ENCODE measurements around the gene SEC63.

The SEC63 gene

DNA sequence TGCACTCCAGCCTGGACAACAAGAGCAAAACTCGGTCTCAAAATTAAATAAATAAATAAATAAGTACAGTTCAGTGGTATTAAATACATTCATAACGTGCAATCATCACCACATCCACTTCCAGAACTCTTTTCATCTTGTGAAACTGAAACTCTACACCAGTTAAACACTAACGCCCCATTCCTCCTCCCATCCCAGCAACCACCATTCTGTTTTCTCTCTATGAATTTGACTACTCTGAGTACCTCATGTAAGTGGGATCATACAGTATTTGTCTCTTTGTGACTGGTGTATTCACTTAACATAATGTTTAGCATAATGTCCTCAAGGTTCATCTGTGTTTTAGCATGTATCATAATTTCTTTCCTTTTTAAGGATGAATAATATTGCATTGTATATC is 104.8 kb downstream of the SEC63 start:
- DNase-seq = no peak

DNA sequence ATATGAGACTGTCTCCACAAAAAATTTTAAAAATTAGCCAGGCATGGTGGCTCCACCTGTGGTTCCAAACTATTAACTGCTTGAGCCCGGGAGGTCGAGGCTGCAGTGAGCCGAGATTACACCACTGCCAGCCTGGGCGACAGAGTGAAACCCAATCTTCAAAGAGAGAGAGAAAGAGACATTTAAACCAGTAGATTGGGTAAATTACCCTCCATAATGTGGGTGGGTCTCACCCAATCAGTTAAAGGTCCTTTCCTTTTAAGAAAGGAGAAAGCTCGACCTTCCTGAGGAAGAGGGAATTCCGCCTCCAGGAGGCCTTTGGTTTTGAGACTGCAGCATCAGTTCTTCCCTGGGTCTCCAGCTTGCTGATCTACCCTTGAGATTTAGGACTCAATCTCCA is 108.7 kb downstream of the SEC63 start:
- no peak for DNase-seq

DNA sequence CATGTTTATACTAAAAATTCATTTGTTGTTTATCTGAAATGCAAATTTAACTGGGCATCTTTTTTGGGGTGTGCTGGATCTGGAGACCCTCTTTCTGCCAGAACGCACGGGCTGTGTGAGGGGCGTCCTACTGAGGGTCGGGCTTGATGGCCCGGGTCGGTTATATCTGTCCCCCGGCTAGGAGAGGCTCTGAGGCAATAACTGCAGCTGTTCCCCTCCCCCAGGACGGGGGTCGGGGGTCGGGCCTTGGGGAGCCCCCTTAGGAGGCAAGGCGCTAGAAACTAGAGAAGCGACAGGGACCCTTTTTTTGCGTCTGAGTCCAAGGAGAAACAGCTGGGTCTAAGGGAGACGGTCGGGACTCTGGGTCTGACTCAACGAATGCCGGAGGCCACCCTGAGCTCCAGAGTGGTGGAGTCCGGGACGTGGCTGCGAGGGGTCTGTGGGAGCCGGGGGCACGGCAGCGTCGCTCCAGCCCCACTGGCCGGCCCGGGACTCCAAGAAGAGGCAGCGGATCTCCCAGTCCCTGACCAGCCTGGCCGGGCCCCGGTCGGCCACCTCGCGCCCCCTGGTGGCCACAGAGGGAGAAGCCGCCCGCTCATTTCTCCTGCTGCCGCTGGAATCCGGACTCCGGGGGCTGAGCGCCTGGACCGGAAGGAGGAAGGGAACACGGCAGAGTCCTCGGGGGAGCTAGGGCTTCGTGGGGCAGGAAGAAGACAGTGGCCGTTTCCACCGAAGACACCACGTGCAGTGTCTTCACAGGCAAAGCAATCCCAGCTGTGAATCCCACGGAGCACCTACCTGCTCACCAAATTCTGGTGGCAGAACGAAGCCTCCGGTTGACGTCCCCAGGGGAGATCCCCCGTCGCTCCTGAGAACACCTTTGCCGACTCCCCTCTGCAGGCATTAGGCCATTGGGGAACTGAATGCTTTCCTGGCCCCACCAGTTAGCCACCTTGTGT is 109.9 kb downstream of the SEC63 start:
- DNase-seq = peak; percentile 62

DNA sequence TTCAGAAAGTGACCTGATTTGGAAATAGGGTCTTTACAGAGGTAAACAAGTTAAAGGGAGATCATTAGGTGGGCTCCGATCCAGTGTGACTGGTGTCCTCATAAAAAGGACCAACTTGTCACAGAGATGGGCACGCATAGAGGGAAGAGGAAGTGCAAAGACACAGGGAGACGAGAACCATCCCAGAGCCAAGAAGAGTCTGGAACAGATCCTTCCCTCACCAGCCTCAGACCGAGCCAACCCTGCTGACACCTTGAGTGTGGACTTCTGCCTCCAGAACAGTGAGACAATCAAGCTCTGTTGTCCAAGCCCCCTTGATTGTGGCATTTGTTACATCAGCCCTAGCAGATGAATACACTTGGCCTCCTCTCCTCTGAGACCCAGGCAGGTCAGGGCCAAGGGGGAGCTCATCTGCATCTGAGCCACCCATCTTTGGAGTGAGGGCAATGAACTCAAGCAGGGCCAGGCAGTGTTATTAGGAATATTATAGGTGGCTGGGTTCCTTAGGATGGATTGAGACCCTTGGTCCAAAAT is 111.7 kb downstream of the SEC63 start:
- no peak for DNase-seq

DNA sequence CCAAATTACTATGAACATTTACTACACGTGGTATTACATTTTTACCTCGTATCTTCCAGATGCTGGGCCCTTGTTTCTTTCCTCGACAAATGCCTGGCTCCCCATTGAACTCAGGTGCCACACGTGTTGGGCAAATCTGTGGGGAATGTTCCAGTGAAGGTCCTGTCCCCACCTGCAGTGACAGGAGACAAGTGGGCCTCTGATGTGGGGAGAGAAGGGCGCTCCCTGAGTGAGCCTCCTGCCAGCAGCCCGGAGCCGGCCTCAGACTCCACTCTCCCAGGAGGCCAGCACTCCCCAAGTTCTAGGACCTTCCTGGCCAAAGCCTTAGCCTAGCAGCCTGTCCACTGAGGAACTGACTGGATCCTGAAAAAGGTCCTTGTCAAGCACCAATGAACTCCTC is 112.2 kb downstream of the SEC63 start:
- DNase-seq = no peak

DNA sequence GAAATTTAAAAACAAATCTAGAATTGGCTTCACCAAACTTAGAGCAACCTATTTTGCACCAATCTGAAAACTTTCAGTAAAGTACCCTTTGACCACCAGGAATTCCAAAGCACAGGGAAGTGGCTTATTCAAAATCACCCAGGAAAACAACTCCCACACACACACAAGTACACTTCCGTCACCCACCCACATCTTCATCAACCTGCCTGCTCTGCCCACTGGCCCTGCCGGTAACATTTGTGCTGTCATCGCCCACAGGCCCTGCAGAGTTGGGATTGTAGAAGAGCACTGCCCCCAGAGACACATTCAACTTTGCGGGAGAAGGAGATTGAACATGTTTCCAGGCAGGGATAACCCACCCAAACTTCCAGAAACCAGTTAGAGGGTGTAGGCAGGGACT is 114.6 kb downstream of the SEC63 start:
- no peak for DNase-seq

DNA sequence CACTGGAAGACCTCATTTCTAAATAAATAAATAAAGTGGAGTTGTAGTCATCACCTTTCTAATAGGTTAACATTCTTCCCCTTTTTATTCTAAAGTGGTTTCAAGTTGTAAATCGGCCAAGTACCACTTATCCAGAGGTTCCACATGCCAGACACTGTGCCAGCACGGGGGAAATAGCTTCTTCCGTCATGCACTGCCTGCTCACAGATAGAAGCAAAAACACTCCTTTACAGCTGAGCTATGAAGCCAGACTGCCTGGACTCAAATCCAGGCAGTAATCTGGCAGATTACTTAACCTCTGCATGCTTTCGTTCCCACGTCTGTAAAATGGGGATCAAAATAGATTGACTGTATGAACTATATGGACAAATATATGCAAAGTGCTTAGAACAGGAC is 116.7 kb downstream of the SEC63 start:
- no peak for DNase-seq

DNA sequence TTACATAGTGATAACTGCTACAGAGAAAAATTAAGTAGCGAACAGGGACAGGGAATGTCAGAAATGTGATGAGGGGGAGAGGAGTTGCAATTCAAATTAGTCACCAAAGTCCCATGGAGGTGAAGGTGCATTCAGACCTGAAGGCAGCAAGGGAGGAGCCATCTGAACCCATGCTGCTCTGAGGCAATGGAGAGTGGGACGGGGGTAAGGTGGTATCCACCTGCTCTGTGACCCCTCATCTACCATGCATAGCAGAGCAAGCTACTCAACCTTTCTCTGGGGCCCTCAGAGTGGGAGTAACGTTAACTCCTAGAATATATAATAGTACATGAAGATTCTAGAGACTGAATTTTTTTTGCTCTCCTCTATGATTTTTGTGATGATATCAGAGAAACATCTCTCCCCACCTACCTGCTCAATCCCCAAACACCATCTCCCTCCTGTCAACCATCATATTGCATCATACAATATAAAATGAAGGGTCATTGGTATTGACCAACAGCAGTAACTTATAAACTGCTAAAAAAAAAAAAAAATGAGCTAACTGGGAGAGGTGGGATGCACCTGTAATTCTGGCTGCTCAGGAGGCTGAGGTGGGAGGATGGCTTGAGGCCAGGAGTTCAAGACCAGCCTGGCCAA is 117.3 kb downstream of the SEC63 start:
- no peak for DNase-seq

DNA sequence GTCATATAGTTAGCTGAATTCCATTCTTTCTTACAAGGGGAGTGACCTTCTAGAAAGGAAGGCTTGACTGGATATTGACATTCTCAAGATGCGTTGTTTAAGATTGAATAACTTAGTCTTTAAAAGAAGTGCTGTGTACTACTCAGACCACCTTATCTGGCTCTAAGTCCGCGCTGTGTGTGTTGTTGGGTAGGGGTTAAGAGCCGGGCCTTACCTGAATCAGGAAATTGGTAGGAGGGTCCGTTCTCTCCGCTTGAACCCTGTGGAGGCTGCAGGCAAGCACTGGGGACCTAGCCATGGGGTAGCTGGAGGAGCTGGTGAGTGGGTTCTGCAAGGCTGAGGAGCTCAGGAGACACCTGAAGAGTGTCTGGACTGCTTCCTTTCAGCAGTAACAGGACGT is 124.9 kb downstream of the SEC63 start:
- no peak for DNase-seq

DNA sequence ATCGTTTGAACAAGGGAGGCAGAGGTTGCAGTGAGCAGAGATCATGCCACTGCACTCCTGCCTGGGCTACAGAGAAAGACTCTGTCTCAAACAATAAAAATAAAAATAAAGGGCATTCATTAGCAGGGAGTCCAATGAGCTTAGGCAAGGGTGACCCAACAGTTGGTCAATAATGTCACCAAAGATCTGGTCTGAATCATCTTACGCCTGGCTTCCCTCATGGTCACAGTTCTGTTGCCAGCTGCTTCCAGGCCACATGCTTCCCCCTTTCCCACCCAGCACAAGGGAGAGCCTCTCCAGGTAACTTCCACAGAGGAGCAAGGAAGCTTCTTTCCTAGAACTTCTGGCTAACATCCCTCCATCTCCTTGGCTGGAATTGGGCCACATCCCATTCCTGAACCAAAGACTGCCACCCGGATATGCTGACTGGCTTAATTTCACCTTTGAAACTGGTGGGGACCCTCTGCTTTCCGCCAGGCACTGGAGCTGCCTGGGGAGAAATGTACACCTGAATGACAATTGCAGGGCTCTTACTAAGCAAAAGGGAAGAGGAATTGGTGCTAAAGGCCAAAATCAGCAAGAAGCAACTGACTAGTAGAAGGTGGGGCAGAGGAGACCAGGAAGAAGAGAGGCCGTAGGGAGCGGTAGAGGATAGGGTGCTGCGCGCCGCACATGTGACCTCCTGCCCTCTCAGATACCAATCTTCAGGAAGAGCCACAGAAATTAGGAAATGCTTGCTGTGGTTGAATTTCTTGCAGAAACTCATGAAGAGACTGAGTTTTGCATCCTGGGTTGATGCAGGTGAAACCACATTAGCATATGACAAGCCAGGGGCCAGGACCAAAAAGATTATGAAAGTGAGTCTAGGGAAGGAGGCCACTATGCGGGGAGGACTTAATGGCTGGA is 125.6 kb downstream of the SEC63 start:
- DNase-seq = no peak

DNA sequence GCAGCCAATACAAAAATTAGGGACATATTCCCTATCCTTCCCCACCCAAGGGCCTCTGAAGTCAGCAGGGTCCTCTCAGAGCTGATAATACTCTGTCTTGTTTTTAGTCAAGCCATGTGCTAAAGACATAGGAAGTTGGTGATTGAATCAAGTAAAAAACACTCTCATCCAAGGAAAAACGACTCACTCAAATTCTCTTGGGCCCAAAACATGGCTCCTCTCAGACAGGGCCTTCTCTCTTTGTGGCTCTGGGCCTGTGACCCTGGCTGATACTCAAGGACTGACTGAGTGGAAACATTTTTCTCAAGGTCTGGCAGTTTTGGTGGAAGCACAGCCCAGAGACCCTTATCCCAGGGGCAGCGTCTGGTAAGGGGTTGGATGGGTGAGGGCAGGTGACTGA is 127.9 kb downstream of the SEC63 start:
- DNase-seq = no peak

DNA sequence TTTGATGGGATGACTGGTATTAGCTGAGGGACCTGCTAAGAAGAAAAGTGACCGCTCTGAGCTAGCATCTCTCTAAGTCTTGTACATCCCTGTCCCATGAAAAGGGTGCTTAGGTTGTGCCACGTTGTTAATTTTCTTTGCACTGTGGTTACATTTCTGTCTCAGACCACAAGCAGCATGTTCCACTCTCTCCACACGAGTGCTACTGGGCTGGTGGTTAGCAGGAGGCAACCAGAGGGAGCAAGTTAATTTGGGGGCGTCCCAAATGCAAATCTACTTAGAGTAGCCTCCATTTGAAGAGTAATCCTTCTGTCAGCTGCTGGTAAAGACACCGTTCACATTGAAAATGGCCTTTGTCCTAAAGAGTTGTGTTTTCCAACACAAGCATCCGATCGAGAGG is 130.5 kb downstream of the SEC63 start:
- DNase-seq = no peak

DNA sequence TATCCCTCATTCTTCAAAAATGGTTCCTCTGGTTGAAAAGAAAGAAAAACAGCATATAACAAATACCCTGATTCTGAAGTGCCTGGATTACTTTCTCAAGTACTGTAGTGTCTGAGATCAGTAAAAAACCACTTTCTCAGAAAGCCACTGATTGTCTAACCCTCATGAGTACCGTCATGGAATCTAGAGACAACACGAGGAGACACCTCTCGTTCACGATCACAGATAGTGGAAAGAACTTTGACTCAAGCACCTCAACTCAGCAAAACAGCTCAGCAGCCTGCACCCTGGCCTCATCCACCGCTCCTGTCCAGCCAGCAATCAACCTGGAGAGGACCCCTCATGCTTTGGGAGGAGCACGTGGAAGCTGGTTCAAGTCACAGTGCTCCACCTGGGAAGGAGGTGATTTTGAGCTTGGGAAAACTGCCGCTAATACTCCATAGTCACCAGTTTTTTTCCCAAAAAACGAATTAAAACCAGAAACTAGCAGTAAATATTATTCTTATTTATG is 134.9 kb downstream of the SEC63 start:
- DNase-seq = no peak

DNA sequence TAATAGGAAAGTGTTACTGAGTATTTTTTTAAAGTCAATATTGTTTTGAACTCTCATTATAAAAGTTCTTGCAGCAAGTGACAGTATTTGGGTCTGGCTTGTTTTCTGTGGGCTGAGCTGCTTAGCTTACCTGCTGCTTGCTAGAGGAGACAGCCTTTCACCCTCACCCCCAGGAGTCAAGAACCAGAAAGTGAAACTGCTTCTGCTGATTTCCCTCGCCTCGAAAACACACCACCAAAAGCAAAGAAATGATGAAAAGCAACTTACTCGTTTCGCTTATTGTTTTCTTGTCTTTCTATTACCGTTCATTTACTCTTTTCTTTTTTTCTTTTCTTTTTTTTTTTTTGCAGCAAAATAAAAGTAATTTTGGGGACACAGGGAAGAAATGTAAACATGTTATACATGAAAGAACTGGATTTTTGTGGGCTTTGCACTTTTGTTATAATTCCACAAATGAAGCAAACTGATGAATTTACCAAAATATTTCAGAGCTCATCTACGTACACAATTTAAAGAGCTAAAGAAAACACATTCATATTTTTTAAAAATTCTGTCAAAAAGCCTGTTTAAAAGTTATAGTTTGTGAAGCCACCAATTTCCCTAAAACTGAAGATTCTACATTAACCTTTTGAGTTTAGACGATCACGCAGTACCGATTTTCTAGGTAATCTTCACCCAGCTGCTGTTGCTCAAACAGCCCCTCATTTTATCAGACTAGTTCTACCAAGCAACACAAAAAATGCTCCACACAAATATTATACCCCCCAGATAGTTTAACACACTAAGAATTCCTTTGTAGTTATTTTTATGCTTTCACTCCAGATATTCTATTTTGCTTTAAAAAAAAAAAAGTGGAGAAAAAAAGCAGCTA is 135.6 kb downstream of the SEC63 start:
- DNase-seq = peak; percentile 50

DNA sequence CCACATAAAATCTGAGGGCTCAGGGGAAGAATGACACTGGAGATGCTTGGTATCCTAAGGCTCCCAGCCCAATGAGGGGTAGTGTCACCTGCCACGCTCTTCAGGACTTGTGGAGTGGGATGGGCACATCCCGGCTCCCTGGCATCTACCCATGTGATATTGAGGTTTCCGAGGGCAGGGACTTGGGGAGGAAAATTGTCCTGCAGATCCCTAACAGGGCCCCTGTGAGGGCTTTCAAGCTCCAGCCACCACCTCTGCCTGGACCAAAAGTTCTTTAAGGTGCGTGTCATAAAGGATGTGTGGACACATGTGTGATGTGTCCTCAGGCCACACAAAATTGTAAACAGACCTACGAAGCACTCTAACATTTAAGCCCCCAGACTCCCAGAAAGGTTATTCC is 136.4 kb downstream of the SEC63 start:
- DNase-seq = no peak

DNA sequence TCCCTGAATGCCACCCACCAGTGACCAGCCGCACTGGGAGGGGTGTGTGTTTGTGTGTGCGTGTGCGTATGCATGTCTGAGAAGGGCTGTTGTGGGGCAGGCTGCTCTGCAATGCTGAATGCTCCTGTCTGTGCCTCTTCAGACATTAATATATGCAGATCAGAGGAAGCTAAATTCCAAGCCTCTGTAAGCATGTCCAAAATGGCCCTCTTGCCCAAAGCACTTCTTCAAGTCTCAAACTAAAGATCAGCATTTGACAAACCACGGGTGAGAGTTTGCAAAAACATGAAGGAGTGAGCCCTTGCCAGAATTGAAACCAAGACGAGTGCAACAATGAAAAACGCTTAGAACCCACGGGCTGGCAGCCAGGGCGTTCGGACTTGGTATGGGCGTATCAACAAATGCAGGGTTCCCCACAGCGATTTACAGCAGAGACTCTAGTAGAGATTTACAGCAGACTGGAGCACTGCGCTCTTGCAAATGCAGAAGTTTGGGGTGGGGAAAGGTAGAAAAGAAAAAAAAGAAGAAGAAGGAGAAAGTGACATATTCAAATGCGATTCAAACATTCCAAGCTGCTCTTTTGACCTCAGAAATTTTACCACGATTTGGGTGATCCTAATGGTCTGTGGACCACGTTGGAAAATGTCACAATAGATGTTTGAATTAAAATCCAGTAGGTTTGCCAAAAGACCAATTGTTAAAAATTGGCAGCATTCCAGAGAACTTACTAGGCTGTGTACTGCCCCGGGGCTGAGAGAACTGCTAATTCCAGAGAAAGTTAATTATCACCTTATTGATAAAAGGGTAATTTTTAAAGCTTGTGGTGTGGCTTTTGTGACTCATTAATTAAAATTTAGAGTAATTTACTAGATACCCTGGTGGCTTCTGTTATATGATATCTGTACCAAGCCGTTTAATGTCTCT is 137.4 kb downstream of the SEC63 start:
- peak; percentile 63 for DNase-seq

DNA sequence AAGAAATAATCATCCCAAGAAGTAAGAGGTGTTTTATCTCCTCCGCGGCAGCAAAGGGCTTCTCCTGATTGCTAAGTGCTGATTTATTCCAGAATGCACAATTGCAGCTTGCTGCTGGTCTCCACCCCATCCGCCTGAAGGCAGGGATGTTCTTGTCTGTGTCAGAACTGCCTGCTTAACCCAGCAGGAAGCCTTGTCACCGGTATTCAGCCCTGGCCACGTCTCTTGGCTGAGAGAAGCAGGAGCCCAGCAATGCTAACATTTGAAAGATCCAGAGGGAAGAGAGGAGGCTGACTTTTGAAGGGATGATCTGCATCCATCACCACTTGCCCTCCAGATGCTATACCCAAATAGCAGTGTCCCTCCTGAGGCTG is 138.1 kb downstream of the SEC63 start:
- DNase-seq = no peak

DNA sequence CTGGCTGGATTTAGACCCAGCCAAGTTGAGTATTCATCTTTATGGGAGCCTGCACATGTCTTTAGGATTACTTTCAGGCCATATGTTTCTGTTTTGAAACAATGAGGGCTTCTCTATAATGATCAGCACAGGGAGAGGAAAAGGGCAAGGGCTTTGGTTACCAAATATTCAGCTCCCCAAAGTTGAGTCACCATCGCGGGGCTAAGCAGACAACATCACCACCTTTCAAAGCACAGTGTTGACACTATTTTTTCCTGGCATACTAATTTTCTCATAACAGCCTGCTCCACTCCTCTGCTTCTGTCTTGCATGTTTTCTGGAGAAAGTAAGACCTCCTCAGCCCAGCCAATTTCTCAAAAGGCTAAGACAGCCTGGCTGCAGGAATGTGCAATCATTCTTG is 138.8 kb downstream of the SEC63 start:
- DNase-seq = no peak

DNA sequence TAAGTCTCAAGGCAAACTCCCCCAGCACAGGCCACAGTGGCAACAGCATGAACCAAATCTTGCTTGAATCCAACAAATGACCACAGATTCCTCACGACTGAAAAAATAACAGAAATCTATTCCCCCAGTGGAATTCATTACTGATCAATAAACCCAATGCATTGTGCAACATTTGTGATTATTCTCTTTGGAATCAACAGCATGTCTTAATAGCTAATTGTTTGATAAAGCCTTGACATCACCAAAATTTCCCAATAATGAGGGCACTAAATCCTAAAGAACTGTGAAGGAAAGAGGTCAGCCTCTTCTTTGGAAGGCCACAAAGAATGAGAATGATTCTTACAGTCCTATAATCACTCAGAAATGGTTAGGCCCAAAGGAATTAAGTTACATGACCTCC is 139.7 kb downstream of the SEC63 start:
- no peak for DNase-seq

DNA sequence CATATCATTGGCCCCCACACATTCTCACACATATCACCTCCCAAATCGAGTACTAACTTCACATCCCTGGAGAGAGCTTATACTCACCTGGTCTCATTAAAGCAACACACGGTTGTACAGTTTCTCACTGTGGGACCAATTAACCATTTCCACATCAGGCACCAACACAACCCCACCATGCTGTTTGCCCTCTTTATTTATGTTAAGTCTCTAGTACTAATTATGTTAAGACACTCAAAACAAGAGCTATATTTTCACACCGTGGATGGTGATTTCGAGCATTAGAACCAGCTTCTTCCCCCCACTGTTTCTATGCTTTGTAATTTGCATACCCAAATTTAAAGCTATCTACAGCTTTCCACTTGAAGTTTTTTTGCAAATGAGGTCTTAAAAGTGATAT is 140.2 kb downstream of the SEC63 start:
- DNase-seq = no peak

Measured in RPMI8226 (cell line).